B cell (primary cell): Measurements from ENCODE around the gene FRMD3. TPM values are rescaled to one million over a fixed set of nuclear protein-coding genes. Genes with fewer than 3 reads are reported as not detected.

Source experiments
- ATAC-seq: fragments of 200-7000 bp; cut with Tn5 transposase; one replicate; pipeline ENCODE4 v1.10.0; 2021; ENCODE audit warnings: low read depth, mild to moderate bottlenecking, moderate number of reproducible peaks, moderate library complexity
- CTCF ChIA-PET: fragments of 350-600 bp; sonication (Branson Sonifier 250); formaldehyde crosslinking; loops from one replicate; lab custom pipeline; 2021; ENCODE audit warnings: antibody characterized with exemption, inconsistent platforms; lab: Charles Lee
- POLR2A ChIA-PET: fragments of 350-600 bp; sonication (Branson Sonifier 250); formaldehyde crosslinking; loops from one replicate; lab custom pipeline; 2021; ENCODE audit warnings: antibody characterized with exemption; lab: Charles Lee
- DNase-seq: peaks from one replicate; pipeline ENCODE4 v3.0.0; 2013
- H2AFZ ChIP-seq: 2 replicates; pipeline ENCODE4 v1.6.1; 2012; ENCODE audit warnings: mild to moderate bottlenecking, low read depth, low read length; ENCODE audit not compliant: insufficient read depth, poor library complexity, severe bottlenecking
- H3K27ac ChIP-seq, 2 donors: 1 replicate in 1 of 2; 2 replicates in 1 of 2; pipeline ENCODE4 v1.5.1; 2012 to 2013; ENCODE audit warnings: low read length in 2 of 2, mild to moderate bottlenecking in 2 of 2, moderate library complexity in 1 of 2
- H3K27me3 ChIP-seq, 4 experiments: fragments of 200-600 bp in 1 of 4; sonication (generic) in 1 of 4; replicated peaks in 1 of 4; 1 replicate in 2 of 4; 2 replicates in 2 of 4; pipeline versions ENCODE4 v1.6.1 to v1.7.0; 2013 to 2016; ENCODE audit warnings: low read length in 3 of 4, mild to moderate bottlenecking in 2 of 4, mixed read lengths in 1 of 4, moderate library complexity in 1 of 4; ENCODE audit not compliant: insufficient read depth in 4 of 4, control insufficient read depth in 3 of 4; ENCODE audit errors: control extremely low read depth in 1 of 4
- H3K36me3 ChIP-seq, 2 experiments: replicated peaks in 1 of 2; 1 replicate in 1 of 2; 2 replicates in 1 of 2; pipeline versions ENCODE4 v1.6.1 to v1.7.1; 2013; ENCODE audit warnings: low read length in 1 of 2; ENCODE audit not compliant: insufficient read depth in 2 of 2, control insufficient read depth in 1 of 2; ENCODE audit errors: control extremely low read depth in 1 of 2, extremely low read depth in 1 of 2
- H3K4me1 ChIP-seq, 2 donors: fragments of 200-600 bp in 1 of 2; sonication (generic) in 1 of 2; 1 replicate in 1 of 2; 2 replicates in 1 of 2; pipeline versions ENCODE4 v1.5.1 to v1.6.1; 2013 to 2017; ENCODE audit warnings: low read length in 2 of 2; ENCODE audit not compliant: control insufficient read depth in 2 of 2, insufficient read depth in 2 of 2
- H3K4me2 ChIP-seq: replicated peaks from 2 replicates; pipeline ENCODE3; 2012; ENCODE audit warnings: mild to moderate bottlenecking, low read depth, low read length; ENCODE audit not compliant: poor library complexity, severe bottlenecking
- H3K4me3 ChIP-seq, 5 experiments: fragments of 200-600 bp in 1 of 5; sonication (generic) in 1 of 5; 1 replicate in 3 of 5; 2 replicates in 2 of 5; pipeline versions ENCODE4 v1.5.1 to v1.7.0; 2011 to 2016; ENCODE audit warnings: low read length in 4 of 5, mild to moderate bottlenecking in 4 of 5, low read depth in 2 of 5, control low read depth in 1 of 5, moderate library complexity in 1 of 5; ENCODE audit not compliant: insufficient read depth in 1 of 5; ENCODE audit errors: control extremely low read depth in 1 of 5, extremely low read depth in 1 of 5
- H3K79me2 ChIP-seq: fragments of 200-600 bp; sonication (generic); one replicate; pipeline ENCODE4 v1.6.0; 2016; ENCODE audit warnings: low read length; ENCODE audit not compliant: control insufficient read depth, insufficient read depth
- H3K9ac ChIP-seq: fragments of 200-600 bp; sonication (generic); 2 replicates; pipeline ENCODE4 v1.6.1; 2017; ENCODE audit warnings: mild to moderate bottlenecking, low read length, moderate library complexity
- H3K9me3 ChIP-seq, 3 donors: one replicate each; pipeline versions ENCODE4 v1.6.1 to v1.7.1; 2013; ENCODE audit warnings: low read length in 2 of 3; ENCODE audit not compliant: control insufficient read depth in 2 of 3, insufficient read depth in 1 of 3; ENCODE audit errors: control extremely low read depth in 1 of 3
- H4K20me1 ChIP-seq: 2 replicates; pipeline ENCODE4 v1.6.0; 2012; ENCODE audit warnings: mild to moderate bottlenecking, low read length; ENCODE audit not compliant: insufficient read depth, control insufficient read depth, poor library complexity, severe bottlenecking
- H3K27ac Mint-ChIP-seq: one replicate; pipeline ENCODE4 v1.8.0; 2021; ENCODE audit warnings: mixed read lengths
- H3K27me3 Mint-ChIP-seq: one replicate; pipeline ENCODE4 v1.8.0; 2021; ENCODE audit warnings: mixed read lengths
- H3K4me1 Mint-ChIP-seq: one replicate; pipeline ENCODE4 v1.8.0; 2021; ENCODE audit warnings: mixed read lengths
- H3K4me3 Mint-ChIP-seq: one replicate; pipeline ENCODE4 v1.8.0; 2021; ENCODE audit warnings: mixed read lengths
- H3K9me3 Mint-ChIP-seq: one replicate; pipeline ENCODE4 v1.8.0; 2022; ENCODE audit warnings: mixed read lengths; ENCODE audit not compliant: insufficient read depth
- CTCF ChIP-seq: fragments of 200-600 bp; IDR thresholded peaks from one replicate; pipeline ENCODE4 v1.8.0; 2022; ENCODE audit warnings: antibody characterized with exemption, mild to moderate bottlenecking
- EZH2 ChIP-seq: IDR thresholded peaks from 2 replicates; pipeline ENCODE4 v1.6.1; 2012; ENCODE audit warnings: borderline replicate concordance, low read depth, mild to moderate bottlenecking, moderate library complexity, low read length; ENCODE audit not compliant: insufficient read depth, poor library complexity, severe bottlenecking
- WGBS: methylation state at CpG from one replicate; pipeline ENCODE4 v1.1.5; 2013; ENCODE audit warnings: missing lambda C conversion rate; ENCODE audit not compliant: insufficient coverage; 5-methylcytosine and 5-hydroxymethylcytosine counted together
- intact Hi-C: fragments of 100-400 bp; cut with micrococcal nuclease; formaldehyde crosslinking; loops from one replicate; pipeline ENCODE4 v1.10.0; 2022
- polyA plus RNA-seq: library from polyadenylated mRNA; depleted of rRNA; stranded (reverse); fragments of >200 nt; gene quantifications from 2 replicates; pipeline ENCODE4 v1.2.3, GENCODE V29; 2012
- total RNA-seq, 2 donors: library from RNA; stranded (reverse); fragments of 120-200 nt in 1 of 2; gene quantifications; 1 replicate in 1 of 2; 2 replicates in 1 of 2; pipeline versions ENCODE4 v1.2.3 to v1.2.4, GENCODE V29; 2013 to 2022

The FRMD3 gene
- total and polyA plus RNA-seq, 2 donors (not counting 1 experiment from before 2014, with no cell fraction given): 0.37 to 0.49 TPM

- no peak for ATAC-seq
- DNase-seq: no peak
- Histone ChIP-seq H3K4me3 (no peak overlapping the region), H3K27ac (no peak overlapping the region), H3K4me1 (no peaks in the 10 kb centered on the region), H3K36me3 (no peaks in the 10 kb centered on the region), H3K9ac (no peak overlapping the region), H3K9me3 (peaks cover 0 to 2% (median 0%) of the 10 kb centered on the region in 3 donors), H3K27me3 (no peaks in the 10 kb centered on the region), H3K4me2 (no peak overlapping the region), H3K79me2 (no peaks in the 10 kb centered on the region), H4K20me1 (no peaks in the 10 kb centered on the region), H2AFZ (no peak overlapping the region)
- POLR2A ChIA-PET: no interaction called here
- Mint-ChIP-seq H3K4me1 (no peaks in the 10 kb centered on the region), H3K27me3 (no peaks in the 10 kb centered on the region), H3K27ac (no peak overlapping the region), H3K9me3 (peaks cover 4% of the 10 kb centered on the region), H3K4me3 (no peak overlapping the region)
- WGBS: 52% methylated on average over 2 of the region's 2 CpGs
- TF ChIP-seq EZH2: no peak
- TF ChIP-seq CTCF: no peak
- CTCF ChIA-PET: no interaction called here
- intact Hi-C loops: no loop called here
Measured at GRCh38 chr9:83317244-83317643, 221.0 kb downstream of the FRMD3 start.

- Mint-ChIP-seq H3K27me3 (no peaks in the 10 kb centered on the region), H3K4me3 (no peak overlapping the region), H3K9me3 (peaks cover 4% of the 10 kb centered on the region), H3K4me1 (no peaks in the 10 kb centered on the region), H3K27ac (no peak overlapping the region)
- ATAC-seq: no peak
- H3K36me3 ChIP-seq: no peaks in the 10 kb centered on the region
- no peaks in the 10 kb centered on the region for H3K4me1 ChIP-seq
- ChIA-PET POLR2A (no interaction called here), CTCF (interaction anchor here (0.6 kb wide), 1 partner anchor 69 kb away, joined by 3 read pairs; no protein-coding TSS in a partner anchor)
- WGBS: 98% methylated on average over 4 of the region's 4 CpGs
- H3K27me3 ChIP-seq: no peaks in the 10 kb centered on the region
- H3K27ac ChIP-seq: no peak overlapping the region
- H2AFZ ChIP-seq: no peak overlapping the region
- H3K9me3 ChIP-seq: peaks cover 0 to 2% (median 0%) of the 10 kb centered on the region in 3 donors
- intact Hi-C loops: no loop called here
- H3K79me2 ChIP-seq: no peaks in the 10 kb centered on the region
- DNase-seq: no peak
- H3K9ac ChIP-seq: no peak overlapping the region
- no peak for TF ChIP-seq CTCF
- no peaks in the 10 kb centered on the region for H4K20me1 ChIP-seq
- H3K4me3 ChIP-seq: no peak overlapping the region
- no peak overlapping the region for H3K4me2 ChIP-seq
Measured at GRCh38 chr9:83315649-83316048, 222.6 kb downstream of the FRMD3 start.
